Testis (tissue), 2 donors: Measurements from ENCODE around the gene ARHGEF4.

Experiments
- POLR2A ChIP-seq: fragments of 450-650 bp; IDR thresholded peaks from one replicate; pipeline ENCODE4 v1.6.1; 2017; ENCODE audit warnings: antibody characterized with exemption, mild to moderate bottlenecking, moderate library complexity
- TF ChIP-seq, protein P1 (sequence below), 3 experiments: fragments of 450-650 bp in 2 of 3; fragments of 200-600 bp in 1 of 3; sonication (generic) in 1 of 3; IDR thresholded peaks; one replicate each; pipeline ENCODE4 v1.5.1; 2016 to 2019; ENCODE audit warnings: antibody characterized with exemption in 3 of 3, mild to moderate bottlenecking in 2 of 3, moderate library complexity in 1 of 3

- TF ChIP-seq, protein P1, sequence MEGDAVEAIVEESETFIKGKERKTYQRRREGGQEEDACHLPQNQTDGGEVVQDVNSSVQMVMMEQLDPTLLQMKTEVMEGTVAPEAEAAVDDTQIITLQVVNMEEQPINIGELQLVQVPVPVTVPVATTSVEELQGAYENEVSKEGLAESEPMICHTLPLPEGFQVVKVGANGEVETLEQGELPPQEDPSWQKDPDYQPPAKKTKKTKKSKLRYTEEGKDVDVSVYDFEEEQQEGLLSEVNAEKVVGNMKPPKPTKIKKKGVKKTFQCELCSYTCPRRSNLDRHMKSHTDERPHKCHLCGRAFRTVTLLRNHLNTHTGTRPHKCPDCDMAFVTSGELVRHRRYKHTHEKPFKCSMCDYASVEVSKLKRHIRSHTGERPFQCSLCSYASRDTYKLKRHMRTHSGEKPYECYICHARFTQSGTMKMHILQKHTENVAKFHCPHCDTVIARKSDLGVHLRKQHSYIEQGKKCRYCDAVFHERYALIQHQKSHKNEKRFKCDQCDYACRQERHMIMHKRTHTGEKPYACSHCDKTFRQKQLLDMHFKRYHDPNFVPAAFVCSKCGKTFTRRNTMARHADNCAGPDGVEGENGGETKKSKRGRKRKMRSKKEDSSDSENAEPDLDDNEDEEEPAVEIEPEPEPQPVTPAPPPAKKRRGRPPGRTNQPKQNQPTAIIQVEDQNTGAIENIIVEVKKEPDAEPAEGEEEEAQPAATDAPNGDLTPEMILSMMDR (IDR thresholded peaks at IDR 0.05): no peak
- TF ChIP-seq POLR2A: no peak
Measured at GRCh38 chr2:131035112-131035825, 198.6 kb downstream of the ARHGEF4 start.
